Mesodermal cell (in vitro differentiated cells): ENCODE measurements around the gene ERC1.
"Not testable (repeated sequence)": the region's sequence is repeated elsewhere in the genome, so short reads cannot be mapped to it uniquely, and the experiment has no call there.

Experiments
- H3K27ac ChIP-seq: 2 replicates; pipeline ENCODE4 v1.7.0; 2013; ENCODE audit warnings: mild to moderate bottlenecking, low read depth, low read length, moderate library complexity; ENCODE audit not compliant: severe bottlenecking
- H3K36me3 ChIP-seq: 2 replicates; pipeline ENCODE4 v1.7.1; 2013; ENCODE audit warnings: mild to moderate bottlenecking, low read length, moderate library complexity; ENCODE audit not compliant: control insufficient read depth, insufficient read depth
- H3K4me1 ChIP-seq: one replicate; pipeline ENCODE4 v1.7.1; 2013; ENCODE audit warnings: mild to moderate bottlenecking, low read length; ENCODE audit not compliant: insufficient read depth, control insufficient read depth, poor library complexity, severe bottlenecking
- H3K4me3 ChIP-seq: 2 replicates; pipeline ENCODE4 v1.7.0; 2013; ENCODE audit warnings: low read length, control low read depth, mild to moderate bottlenecking; ENCODE audit not compliant: insufficient read depth, poor library complexity, severe bottlenecking; ENCODE audit errors: extremely low read depth
- H3K9me3 ChIP-seq: 2 replicates; pipeline ENCODE4 v1.7.1; 2013; ENCODE audit warnings: mild to moderate bottlenecking, low read length, moderate library complexity; ENCODE audit not compliant: control insufficient read depth
- WGBS, 2 experiments: methylation state at CpG; one replicate each; pipeline ENCODE4 v1.1.5; 2013; ENCODE audit warnings: missing lambda C conversion rate in 2 of 2; ENCODE audit not compliant: insufficient coverage in 2 of 2; 5-methylcytosine and 5-hydroxymethylcytosine counted together

The ERC1 gene

GRCh38 chr12:1186298-1186697, 195.3 kb downstream of the ERC1 start:
- no peaks in the 10 kb centered on the region for H3K4me1 ChIP-seq
- H3K27ac ChIP-seq: no peak overlapping the region
- peaks cover 25% of the 10 kb centered on the region for H3K36me3 ChIP-seq
- no peak overlapping the region for H3K4me3 ChIP-seq
- WGBS, 2 experiments: 100% methylated on average over 1 of the region's 3 CpGs; no CpG with 5 or more reads in 1 of the 2 experiments
- H3K9me3 ChIP-seq: no peaks in the 10 kb centered on the region

- Histone ChIP-seq H3K36me3 (peaks cover 24% of the 10 kb centered on the region), H3K9me3 (no peaks in the 10 kb centered on the region), H3K4me1 (no peaks in the 10 kb centered on the region), H3K4me3 (no peak overlapping the region), H3K27ac (no peak overlapping the region)
- 80 to 100% methylated on average over 1 of the region's 4 CpGs for WGBS, 2 experiments
Measured at GRCh38 chr12:1188016-1188415, 197.0 kb downstream of the ERC1 start.

GRCh38 chr12:1189163-1189562, 198.1 kb downstream of the ERC1 start:
- Histone ChIP-seq H3K27ac (no peak overlapping the region), H3K4me1 (no peaks in the 10 kb centered on the region), H3K36me3 (peaks cover 14% of the 10 kb centered on the region), H3K4me3 (no peak overlapping the region), H3K9me3 (no peaks in the 10 kb centered on the region)
- WGBS, 2 experiments: 95 to 100% methylated on average over 2 to 3 of the region's 4 CpGs

GRCh38 chr12:1195513-1195912, 204.5 kb downstream of the ERC1 start:
- peaks cover 9% of the 10 kb centered on the region for H3K9me3 ChIP-seq
- H3K27ac ChIP-seq: no peak overlapping the region
- 86 to 100% methylated on average over 1 to 2 of the region's 4 CpGs for WGBS, 2 experiments
- H3K4me1 ChIP-seq: peaks cover 3% of the 10 kb centered on the region
- H3K4me3 ChIP-seq: no peak overlapping the region
- peaks cover 35% of the 10 kb centered on the region for H3K36me3 ChIP-seq

GRCh38 chr12:1197264-1198018, 206.4 kb downstream of the ERC1 start:
- H3K4me3 ChIP-seq: no peak overlapping the region
- peaks cover 3% of the 10 kb centered on the region for H3K4me1 ChIP-seq
- peaks cover 30% of the 10 kb centered on the region for H3K36me3 ChIP-seq
- peak overlapping the region; percentile 23 for H3K27ac ChIP-seq
- H3K9me3 ChIP-seq: peaks cover 9% of the 10 kb centered on the region
- whole genome bisulfite sequencing, 2 experiments: 89% methylated on average over 3 of the region's 3 CpGs; no CpG with 5 or more reads in 1 of the 2 experiments

- peaks cover 30% of the 10 kb centered on the region for H3K36me3 ChIP-seq
- H3K4me3 ChIP-seq, H3K9me3 ChIP-seq, H3K27ac ChIP-seq, H3K4me1 ChIP-seq: not testable (repeated sequence)
- 82 to 100% methylated on average over 2 to 4 of the region's 5 CpGs for WGBS, 2 experiments
Measured at GRCh38 chr12:1198854-1199253, 207.8 kb downstream of the ERC1 start.

- peaks cover 3% of the 10 kb centered on the region for H3K4me1 ChIP-seq
Measured at GRCh38 chr12:1199700-1200099, 208.7 kb downstream of the ERC1 start.

GRCh38 chr12:1201030-1201429, 210.0 kb downstream of the ERC1 start:
- H3K36me3 ChIP-seq: peaks cover 20% of the 10 kb centered on the region
- WGBS, 2 experiments: no CpG with 5 or more reads among the region's 2 CpGs
- peaks cover 3% of the 10 kb centered on the region for H3K4me1 ChIP-seq
- H3K9me3 ChIP-seq: peaks cover 9% of the 10 kb centered on the region
- no peak overlapping the region for H3K4me3 ChIP-seq
- no peak overlapping the region for H3K27ac ChIP-seq

More at GRCh38 chr12:1199700-1200099, 208.7 kb downstream of the ERC1 start:
- no peak overlapping the region for H3K27ac ChIP-seq
- peaks cover 9% of the 10 kb centered on the region for H3K9me3 ChIP-seq
- peaks cover 30% of the 10 kb centered on the region for H3K36me3 ChIP-seq
- H3K4me3 ChIP-seq: no peak overlapping the region

GRCh38 chr12:1201886-1202285, 210.9 kb downstream of the ERC1 start:
- Histone ChIP-seq H3K27ac (peak overlapping the region; percentile 1), H3K9me3 (peaks cover 9% of the 10 kb centered on the region), H3K36me3 (peaks cover 20% of the 10 kb centered on the region), H3K4me1 (peaks cover 3% of the 10 kb centered on the region), H3K4me3 (no peak overlapping the region)
- WGBS, 2 experiments: 100% methylated on average over 1 of the region's 1 CpG; no CpG with 5 or more reads in 1 of the 2 experiments

GRCh38 chr12:1203735-1204019, 212.7 kb downstream of the ERC1 start:
- peaks cover 5% of the 10 kb centered on the region for H3K36me3 ChIP-seq
- no peak overlapping the region for H3K4me3 ChIP-seq
- H3K4me1 ChIP-seq: no peaks in the 10 kb centered on the region
- peaks cover 3% of the 10 kb centered on the region for H3K9me3 ChIP-seq
- H3K27ac ChIP-seq: peak overlapping the region; percentile 30

- WGBS, 2 experiments: 73% methylated on average over 1 to 3 of the region's 6 CpGs
- no peak overlapping the region for H3K4me3 ChIP-seq
- H3K27ac ChIP-seq: peak overlapping the region; percentile 18
Measured at GRCh38 chr12:1204581-1205121, 213.6 kb downstream of the ERC1 start.

More at GRCh38 chr12:1204581-1205121, 213.6 kb downstream of the ERC1 start:
- no peaks in the 10 kb centered on the region for H3K4me1 ChIP-seq
- no peaks in the 10 kb centered on the region for H3K9me3 ChIP-seq
- H3K36me3 ChIP-seq: peaks cover under 1% of the 10 kb centered on the region
